ENCODE data around the gene ZNF830.
"Not testable (repeated sequence)": the region's sequence is repeated elsewhere in the genome, so short reads cannot be mapped to it uniquely, and the experiment has no call there.

ZNF830 gene

GRCh38 chr17:34991606-34992005, 30.3 kb downstream of the ZNF830 start:
- DNase-seq, result no peak

- no peak for DNase-seq
Observed at GRCh38 chr17:34993031-34993430, 31.7 kb downstream of the ZNF830 start.

GRCh38 chr17:34996422-34997285, 35.3 kb downstream of the ZNF830 start:
- DNase-seq, result no peak

DNA sequence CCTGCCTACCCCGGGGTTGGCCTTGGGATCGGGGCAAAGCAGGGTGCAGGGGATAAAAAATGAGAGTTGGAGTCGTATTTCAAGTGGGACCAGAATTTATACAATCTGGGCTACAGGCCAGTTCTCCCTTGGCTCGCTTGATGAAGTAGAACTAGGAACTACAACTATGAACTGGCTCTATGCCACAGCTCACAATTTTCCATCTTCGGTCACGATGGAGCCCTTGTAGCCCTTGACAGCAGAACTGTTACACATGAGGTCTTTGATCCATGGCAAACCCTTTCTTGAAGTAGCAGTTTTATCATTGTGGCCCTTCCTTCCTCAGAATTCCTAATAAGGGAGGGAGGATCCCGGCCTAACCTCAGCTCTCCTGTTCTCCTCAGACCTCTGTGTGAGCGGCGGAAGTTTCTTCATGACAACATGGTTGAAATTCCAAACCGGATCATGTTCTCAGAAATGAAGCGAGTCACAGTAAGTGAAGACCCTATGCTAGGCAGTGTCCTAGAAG, 36.1 kb downstream of the ZNF830 start:
- no peak for DNase-seq

DNA sequence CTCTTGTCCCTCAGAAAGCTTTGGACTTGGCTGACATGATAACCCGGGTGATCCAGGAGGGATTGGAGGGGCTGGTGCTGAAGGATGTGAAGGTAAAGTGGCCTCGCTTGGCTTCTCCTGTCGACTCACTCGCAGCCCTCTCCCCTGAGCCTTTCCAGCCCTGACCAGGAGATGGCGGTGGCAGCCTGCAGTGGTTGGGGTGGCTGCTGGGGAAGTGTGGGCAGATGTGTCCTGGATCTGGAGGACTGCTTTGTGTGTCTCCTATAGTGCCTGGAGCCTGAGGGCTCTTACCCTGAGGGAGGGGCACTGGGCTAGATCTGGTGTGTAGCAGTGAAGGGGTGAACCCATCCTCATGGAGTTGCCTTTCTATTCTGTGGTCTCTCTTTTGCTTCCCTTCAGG, 36.9 kb downstream of the ZNF830 start:
- DNase-seq, result peak in 11 of 14 donors; percentile 35 to 78 (median 69)

GRCh38 chr17:34999456-34999855, 38.1 kb downstream of the ZNF830 start:
- DNase-seq, result no peak

- DNase-seq, result not testable (repeated sequence)
Observed at GRCh38 chr17:35000965-35001364, 39.6 kb downstream of the ZNF830 start.

DNA sequence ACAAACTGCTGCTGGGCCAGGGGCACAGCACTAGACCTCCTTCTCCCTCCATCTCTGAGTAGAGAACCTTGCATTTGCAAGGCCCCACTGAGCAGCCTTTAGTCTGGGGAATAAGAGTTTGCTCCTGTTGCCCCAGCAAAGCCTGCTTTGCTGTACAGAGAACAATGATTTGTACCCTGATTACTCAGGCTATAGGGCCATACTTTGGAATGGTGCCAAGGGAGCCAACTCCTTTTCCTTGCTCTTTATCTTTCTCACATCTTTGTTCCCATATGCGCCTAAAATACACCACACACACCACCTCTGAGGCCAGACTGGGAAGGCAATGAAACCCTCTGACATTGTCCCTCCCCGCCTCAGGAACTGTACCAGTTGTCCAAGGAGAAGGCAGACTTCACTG, 40.2 kb downstream of the ZNF830 start:
- no peak for DNase-seq

DNA sequence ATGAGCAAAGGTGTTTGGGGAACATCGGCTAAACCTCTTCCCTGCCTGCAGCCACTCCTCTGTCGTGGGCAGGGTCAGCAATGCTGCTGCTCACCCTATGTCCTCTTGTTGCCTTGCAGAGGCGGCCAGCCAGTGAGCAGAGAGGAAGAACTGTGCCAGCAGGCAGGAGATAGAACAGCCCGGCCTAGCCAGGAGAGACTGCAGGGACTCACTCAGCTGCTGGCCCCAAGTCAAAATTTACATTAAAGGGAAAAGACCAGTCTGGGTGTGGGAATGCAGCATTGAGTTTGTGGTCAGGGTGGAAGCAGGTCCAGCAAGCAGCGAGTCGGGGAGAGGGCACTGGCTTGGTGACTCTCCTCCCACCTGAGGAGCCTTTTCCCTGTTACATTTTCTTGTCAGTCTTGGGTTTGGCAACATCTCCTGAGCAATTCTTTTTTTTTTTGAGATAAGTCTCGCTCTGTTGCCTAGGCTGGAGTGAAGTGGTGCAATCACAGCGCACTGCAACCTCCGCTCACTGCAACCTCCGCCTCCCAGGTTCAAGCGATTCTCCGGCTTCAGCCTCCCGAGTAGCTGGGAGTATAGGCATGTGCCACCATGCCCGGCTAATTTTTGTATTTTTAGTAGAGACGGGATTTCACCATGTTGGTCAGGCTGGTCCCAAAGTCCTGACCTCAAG, 41.7 kb downstream of the ZNF830 start:
- peak in 3 of 14 donors; percentile 11 to 20 (median 20) for DNase-seq

- DNase-seq, result no peak
Observed at GRCh38 chr17:35003778-35004177, 42.4 kb downstream of the ZNF830 start.

GRCh38 chr17:35006345-35006744, 45.0 kb downstream of the ZNF830 start:
- DNase-seq, result no peak

GRCh38 chr17:35006961-35007360, 45.6 kb downstream of the ZNF830 start:
- peak in 5 of 14 donors; percentile 12 to 55 (median 28) for DNase-seq

DNA sequence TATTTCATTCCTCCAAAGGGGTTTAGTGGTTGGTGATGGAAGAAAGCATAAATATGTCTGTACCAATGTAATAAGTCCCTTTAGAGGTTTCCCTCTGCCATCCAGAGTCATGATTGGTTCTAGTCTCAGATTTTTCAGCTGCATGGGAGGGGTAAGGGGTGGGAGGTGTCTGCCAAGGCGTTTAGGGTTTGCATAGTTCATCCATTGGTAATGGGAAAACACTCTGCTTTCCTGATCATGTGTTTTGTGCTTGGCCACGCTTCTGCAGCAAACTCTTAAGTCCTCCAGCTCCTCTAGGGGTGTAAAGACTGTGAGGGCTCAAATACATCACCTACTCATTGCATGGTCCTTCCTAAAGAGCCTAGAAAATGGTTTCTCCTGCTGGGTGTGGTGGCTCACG, 48.8 kb downstream of the ZNF830 start:
- DNase-seq, result no peak

- no peak for DNase-seq
Observed at GRCh38 chr17:35011671-35012216, 50.4 kb downstream of the ZNF830 start.

All from C1 segment of cervical spinal cord (tissue), 14 donors.